ENCODE results near the gene SLC4A5. TPM values are rescaled to one million over a fixed set of nuclear protein-coding genes. Genes with fewer than 3 reads are reported as not detected.

SLC4A5 gene
- total and polyA plus RNA-seq, 2 of the 8 experiments (the other 6 are each of a cell fraction or from before 2014, with no cell fraction given), result 0.42 to 0.52 TPM

- TF ChIP-seq EZH2 (IDR thresholded peaks at IDR 0.05; ENCODE audit: low read depth, low read length, severe bottlenecking), result no peak
- no peak for TF ChIP-seq SIX5 (IDR thresholded peaks at IDR 0.05; ENCODE audit: low read depth, low read length)
- TF ChIP-seq JUND (IDR thresholded peaks at IDR 0.05; ENCODE audit: low read length), result no peak
- peak; percentile 31 to 75; a peak in 1 of 4 replicates for TF ChIP-seq SIN3A (conservative IDR thresholded peaks at IDR 0.05 in 1 of 2, IDR thresholded peaks at IDR 0.05 in 1 of 2; ENCODE audit: low read depth in 1 of 2, low read length in 2 of 2)
These were observed 114.4 kb downstream of the SLC4A5 start (continued) for GRCh38 chr2:74228772-74229171.

Data from H1 (cell line).